ENCODE data around the gene AOC1.
"Not testable (repeated sequence)": the region's sequence is repeated elsewhere in the genome, so short reads cannot be mapped to it uniquely, and the experiment has no call there.

AOC1 gene

DNA sequence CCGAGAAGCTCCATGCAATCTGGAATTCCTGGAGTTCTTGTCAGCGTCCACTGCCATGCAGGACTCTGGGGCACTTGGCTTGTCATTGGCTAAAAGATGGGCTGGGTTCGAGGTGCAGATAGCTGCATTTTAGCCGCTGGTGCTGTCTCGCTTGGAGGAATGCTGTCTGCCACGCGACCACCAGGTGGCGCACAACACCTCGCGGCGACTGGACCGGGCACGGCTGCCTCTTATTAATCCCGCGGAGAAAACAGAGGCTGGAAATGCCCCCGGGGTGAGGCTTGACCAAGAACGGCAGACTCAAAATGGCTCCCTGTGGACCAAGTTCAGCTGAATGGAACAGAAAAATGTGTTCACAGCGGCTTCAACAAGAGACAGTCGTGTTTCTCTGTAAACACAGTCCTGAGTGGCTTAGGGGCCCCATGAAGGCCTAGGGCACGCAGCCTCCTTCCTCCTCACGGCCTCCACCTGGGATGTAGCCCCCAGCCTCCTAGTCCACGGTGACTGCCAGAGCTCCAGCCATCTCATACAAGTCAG lies 46.2 kb downstream of the AOC1 start:
- peak; percentile 86 for DNase-seq

DNA sequence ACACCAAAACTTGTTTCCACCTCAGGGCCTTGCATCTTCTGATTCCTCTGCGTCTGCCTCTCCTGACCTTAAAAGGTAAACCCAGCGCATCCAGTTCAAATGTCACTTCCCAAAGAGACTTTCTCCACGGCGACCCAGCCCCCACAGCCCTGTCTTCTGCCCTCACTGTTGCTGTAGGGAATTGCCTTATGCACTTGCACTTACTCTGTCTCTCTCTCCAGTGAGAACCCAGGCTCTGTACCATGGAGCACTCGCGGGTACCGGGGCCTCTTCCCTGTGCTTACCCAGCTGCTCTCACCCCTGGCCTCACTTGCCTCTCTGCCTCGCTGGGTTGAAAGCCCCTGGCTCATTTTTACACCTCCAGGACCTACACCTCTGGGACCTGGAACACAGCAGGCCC lies 48.4 kb downstream of the AOC1 start:
- no peak for DNase-seq

DNA sequence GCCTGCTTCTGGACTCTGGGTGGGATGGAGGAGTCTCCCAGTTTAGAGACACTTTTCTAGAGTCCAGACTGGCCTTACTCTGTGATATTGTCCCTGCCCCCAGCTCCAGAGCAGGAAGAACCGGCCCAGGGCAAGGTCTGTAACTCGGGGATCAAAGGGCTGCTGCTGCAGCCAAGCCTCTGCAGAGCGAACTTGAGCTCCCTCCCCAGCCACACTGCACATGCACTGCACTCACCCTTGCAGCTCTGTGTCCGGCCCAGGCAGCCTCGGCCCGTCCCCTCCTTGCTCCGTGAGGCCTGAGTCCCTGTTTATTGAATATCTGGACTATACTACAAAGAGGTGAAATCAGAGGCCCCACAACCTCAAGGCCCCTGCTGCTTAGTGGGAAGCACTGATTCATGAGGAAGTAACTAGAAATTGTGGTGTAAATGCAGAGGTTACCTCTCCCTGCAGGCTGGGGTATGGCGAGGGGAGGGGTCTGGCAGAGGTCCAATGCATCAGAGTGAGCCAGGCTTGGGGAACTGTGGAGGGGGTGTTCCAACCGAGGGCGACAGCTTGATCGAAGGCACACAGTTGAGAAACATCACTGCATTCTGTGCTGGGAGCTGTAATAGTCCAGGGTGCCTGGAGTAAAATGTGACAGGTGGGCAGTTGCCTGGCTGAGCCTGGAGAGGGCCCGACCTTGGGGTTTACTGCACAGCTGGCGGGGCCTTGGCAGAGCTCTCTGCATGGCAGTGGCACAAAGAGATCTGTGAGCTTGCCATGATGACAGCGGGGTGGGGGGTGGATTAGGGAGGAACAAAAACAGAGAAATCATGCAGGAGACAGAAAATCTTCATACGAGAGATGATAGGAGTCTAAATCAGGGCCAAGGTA lies 49.1 kb downstream of the AOC1 start:
- no peak for DNase-seq

DNA sequence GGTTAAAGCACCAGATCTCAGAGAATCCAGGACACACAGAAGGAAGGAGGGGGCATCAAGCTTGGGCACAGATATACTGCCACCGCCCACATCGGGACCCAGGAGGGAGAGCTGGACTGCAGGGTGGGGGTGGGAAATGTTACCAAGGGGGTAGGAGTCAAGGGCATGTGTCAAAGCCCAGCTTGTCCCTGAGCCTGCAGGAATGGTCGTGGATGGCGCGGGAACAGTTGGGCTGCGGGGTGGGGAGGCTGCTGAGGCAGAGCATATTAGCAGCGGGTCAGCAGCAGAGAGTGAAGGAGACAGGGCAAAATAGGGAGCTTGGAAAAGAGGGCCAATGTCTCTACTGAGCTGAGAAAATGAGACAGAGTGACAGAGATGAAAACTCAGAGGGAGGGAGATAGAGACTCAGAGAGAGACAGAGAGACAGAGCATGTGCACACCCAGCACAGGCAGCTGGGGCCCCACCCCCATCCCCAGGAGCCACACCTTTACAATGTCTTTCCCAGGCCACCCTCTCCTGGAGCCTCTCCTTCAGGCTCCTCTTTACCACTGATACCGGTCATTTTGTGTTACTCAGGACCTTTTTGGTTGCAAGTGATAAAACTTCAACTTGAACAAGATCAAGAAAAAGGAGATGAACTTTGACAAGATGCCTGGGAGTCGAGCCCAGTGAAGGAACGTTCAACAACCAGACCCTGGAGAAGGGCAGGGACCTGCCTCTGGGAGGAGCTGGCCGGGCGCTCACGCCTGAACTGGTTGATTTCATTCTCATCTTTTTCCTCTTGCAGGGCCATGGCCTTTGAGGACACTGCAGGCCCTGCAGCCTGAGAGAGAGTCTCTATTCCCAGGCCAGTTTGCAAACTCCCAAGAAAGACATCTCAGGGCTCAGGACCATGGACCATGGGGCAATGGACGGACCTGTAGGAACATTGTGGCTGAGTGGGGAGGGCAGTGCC lies 50.0 kb downstream of the AOC1 start:
- DNase-seq, result no peak

DNA sequence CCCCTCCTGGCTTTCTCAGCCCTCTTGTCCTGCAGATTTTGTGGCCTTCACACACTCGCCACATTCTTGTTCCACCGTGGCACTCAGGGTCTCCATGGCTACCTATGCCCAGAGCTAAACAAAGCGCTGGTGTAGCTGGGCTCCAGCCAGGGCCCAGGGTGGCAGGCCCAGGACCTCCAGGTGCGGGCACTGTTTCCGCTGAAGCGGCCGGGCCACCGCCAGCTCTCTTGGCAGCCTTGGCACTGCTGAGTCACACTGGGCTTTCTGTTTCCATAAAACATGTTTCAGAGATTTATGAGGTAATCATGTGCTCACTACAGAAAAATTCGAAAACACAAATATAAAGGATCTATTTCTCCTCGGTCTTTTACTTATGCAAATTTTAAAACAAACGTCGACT lies 51.3 kb downstream of the AOC1 start:
- peak; percentile 34 for DNase-seq

DNA sequence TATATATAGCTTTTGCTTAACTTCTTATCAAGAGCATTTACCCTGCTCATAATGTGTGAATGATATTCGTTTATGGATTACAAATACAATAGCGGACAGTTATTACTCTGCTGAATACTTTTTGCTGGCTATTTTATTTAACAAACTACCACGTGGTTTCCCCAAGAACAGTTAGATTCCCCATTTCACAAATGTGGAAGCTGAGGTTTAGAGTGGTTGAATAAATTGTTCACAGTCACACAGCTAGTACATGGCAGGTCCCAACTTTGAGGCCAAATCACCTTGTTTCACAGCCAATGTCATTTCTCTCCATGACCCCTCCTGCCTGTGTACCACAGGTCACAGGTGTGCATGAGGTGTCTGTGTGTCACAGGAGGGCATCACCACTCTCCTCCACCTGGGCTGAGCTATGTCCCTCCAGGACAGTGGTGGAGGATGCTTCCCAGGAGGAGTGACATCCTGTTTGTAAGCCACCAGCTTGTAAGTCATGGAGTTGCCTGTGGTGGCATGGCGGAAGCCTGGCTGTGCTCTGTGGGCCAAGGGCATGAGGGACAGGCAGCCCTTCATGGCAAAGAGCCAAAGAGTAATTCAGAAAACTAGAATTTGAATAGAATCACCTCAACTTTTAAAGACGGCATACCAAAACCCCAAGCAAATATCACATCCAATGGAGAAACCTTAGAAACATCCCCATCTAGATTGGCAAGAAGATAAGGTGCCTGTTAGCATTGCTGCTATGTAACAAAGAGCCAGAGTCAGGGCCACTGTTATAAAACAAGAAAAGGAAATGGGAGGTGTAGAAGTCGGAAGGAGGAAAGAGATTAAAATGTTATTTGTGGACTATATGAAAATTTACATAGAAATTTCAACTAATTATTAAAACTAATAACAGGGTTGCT lies 51.9 kb downstream of the AOC1 start:
- DNase-seq, result no peak

DNA sequence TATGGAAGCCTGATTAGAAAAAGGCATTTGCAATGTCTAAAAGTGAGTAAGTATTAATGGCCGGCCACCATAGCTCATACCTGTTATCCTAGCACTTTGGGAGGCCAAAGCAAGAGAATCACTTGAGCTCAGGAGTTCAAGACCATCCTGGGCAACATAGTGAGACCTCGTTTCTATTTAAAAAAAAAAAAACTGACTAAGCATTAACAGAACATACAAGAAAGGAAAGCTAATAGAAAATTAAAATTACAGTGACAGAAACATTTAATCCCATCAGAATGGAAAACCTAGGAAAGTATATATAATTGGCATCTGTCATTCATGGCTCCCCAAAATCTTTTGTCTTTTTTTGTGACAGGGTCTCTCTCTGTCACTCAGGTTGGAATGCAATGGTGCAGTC lies 55.9 kb downstream of the AOC1 start:
- DNase-seq, result no peak

DNA sequence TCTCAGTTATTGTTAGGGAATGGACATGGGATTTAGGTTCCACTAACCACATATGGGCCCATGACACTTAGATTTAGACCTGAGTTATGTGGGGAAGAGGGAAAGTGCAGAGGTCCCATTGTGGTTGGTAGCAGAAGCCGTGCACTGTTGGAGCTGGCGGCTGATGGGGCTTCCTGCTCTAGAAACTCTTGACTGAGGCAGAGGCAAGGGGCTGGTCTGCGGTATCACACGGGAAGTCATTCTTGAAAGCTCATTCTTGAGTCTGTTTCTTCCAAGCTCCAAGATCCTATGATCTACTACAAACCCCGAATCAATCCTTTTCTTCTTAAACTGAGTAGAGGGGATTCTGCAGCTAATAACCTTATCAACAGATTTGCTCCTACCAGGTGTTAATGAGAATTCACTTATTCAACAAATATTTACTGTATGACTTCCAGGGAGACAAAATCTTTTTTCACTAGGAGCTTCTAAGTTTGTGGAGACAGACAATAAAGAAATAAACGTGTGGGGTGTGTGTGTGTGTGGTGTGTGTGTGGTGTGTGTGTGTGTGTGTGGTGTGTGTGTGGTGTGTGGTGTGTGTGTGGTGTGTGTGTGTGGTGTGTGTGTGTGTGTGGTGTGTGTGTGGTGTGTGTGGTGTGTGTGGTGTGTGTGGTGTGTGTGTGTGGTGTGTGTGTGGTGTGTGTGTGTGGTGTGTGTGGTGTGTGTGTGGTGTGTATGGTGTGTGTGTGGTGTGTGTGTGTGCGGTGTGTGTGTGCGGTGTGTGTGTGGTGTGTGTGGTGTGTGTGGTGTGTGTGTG lies 57.1 kb downstream of the AOC1 start:
- peak; percentile 43 for DNase-seq

DNA sequence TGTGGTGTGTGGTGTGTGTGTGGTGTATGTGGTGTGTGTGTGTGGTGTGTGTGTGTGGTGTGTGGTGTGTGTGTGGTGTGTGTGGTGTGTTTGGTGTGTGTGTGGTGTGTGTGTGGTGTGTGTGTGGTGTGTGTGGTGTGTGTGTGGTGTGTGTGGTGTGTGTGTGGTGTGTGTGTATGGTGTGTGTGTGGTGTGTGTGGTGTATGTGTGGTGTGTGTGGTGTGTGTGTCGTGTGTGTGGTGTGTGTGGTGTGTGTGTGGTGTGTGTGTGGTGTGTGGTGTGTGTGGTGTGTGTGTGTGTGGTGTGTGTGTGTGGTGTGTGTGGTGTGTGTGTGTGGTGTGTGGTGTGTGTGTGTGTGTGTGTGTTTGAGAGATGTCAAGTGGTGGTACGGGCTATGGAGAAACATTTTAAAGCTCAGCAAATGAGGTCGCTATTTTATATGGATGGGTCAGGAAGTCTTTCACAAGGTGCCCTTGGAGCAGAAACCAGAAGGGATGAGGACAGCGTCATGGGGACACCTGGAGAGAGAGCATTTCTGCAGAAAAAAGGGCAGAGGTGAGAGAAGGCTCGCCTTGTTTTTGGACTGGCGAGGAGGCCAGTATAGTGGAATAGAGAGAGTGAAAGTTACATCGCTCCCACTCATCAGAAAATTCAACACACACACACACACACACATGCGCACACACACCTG lies 58.1 kb downstream of the AOC1 start:
- DNase-seq, result not testable (repeated sequence)

DNA sequence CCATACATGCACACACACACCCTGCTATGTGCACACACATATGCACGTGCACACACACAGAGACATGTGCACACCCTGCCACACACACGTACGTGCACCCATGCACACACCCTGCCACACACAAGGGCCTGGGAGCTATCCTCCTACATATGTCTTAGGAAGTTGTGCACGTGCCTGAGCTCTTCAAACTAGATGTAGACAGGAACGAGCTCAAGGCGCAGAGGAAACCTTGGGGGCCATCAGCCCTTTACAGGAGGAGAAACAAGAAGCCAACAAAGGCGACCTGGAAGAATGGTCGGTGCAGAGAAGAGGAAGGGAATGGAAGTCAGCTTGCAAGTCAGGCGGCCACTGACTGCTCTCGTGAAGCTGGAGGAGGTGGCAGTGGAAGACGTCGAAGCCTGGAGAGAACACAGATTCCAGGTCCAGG lies 58.7 kb downstream of the AOC1 start:
- no peak for DNase-seq

Measured in hematopoietic multipotent progenitor cell treated with erythropoietin and hydrocortisone succinate and interleukin-3 and kit ligand, for 6 days (in vitro differentiated cells).